ENCODE data around the gene MID1. TPM values are rescaled to one million over a fixed set of nuclear protein-coding genes. Genes with fewer than 3 reads are reported as not detected.

MID1 gene
- total and polyA plus RNA-seq, 9 of the 15 experiments (the other 6 are each of a cell fraction or from before 2014, with no cell fraction given) = 0.07 to 0.54 (median 0.33) TPM

DNA sequence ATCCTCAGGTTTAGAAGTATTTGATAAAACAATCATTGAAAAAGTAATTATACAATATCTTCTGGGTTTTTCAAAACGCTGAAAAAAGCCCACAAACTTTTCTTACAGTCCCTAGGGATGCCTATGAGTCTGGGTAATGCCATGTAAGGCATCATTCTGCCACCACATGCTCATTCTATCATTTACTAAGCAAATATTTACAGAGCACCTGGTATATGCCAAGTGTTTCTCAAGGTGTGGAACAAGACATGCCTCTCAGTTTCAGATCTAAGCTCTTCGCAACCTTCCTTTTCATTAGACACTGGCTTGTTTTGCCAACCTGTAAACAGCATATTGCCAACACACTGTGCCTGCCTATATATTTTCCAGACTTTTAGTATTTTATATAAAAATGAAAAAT is 17.7 kb downstream of the MID1 start:
- in situ Hi-C loops (cut with MboI) = no loop called here
- FAIRE-seq = no peak
- Histone ChIP-seq H3K36me3 (ENCODE audit: control insufficient read depth, insufficient read depth, low read length) (no peaks in the 10 kb centered on the region), H2AFZ (ENCODE audit: low read depth, low read length) (no peak overlapping the region), H3K9ac (ENCODE audit: insufficient read depth in 1 of 2, low read depth in 2 of 2, low read length in 2 of 2) (no peak overlapping the region), H3K4me2 (ENCODE audit: insufficient read depth, low read length) (no peak overlapping the region), H3K9me3 (replicated peaks; ENCODE audit: control insufficient read depth, insufficient read depth, low read depth, low read length) (no peaks in the 10 kb centered on the region), H3K79me2 (ENCODE audit: control insufficient read depth, insufficient read depth, low read length) (no peaks in the 10 kb centered on the region), H3K9me1 (ENCODE audit: control insufficient read depth, insufficient read depth, low read length) (no peaks in the 10 kb centered on the region), H3K4me1 (replicated peaks in 1 of 2; ENCODE audit: control insufficient read depth in 2 of 2, insufficient read depth in 2 of 2, low read length in 2 of 2) (no peaks in the 10 kb centered on the region), H3K4me3 (no peak overlapping the region), H3K27me3 (ENCODE audit: control insufficient read depth in 2 of 2, insufficient read depth in 2 of 2, low read length in 2 of 2) (0 out of 5 replicates have a peak, but pooled peaks cover 0 to 3% of the 10 kb centered on the region in 2 experiments), H4K20me1 (replicated peaks; ENCODE audit: control insufficient read depth, insufficient read depth, low read length) (no peaks in the 10 kb centered on the region), H3K27ac (ENCODE audit: extremely low read depth, low read depth, low read length) (no peak overlapping the region)
- intact Hi-C loops (cut with micrococcal nuclease) = no loop called here
- ChIA-PET POLR2A (interaction anchor here (1.0 kb wide), 1 partner anchor 12 kb away, joined by 3 read pairs; no protein-coding TSS in a partner anchor), CTCF (ENCODE audit: low intra/inter-chr PET ratio) (no interaction called here)
- no peak for ATAC-seq
- no peak for DNase-seq (ENCODE audit: extremely low read depth in 1 of 4, low spot score in 3 of 4)
- TF ChIP-seq THRA (IDR thresholded peaks at IDR 0.05) = no peak
- no peak for TF ChIP-seq GATA2 (CRISPR knock-in tag; IDR thresholded peaks at IDR 0.05)
- TF ChIP-seq ZNF75A (CRISPR knock-in tag; IDR thresholded peaks at IDR 0.05) = no peak
- no peak for TF ChIP-seq HNRNPLL (IDR thresholded peaks at IDR 0.05; ENCODE audit: low read depth, low read length, poor library complexity, severe bottlenecking)
- TF ChIP-seq ETV6 (IDR thresholded peaks at IDR 0.05; ENCODE audit: borderline replicate concordance in 1 of 2, low read depth in 2 of 2, low read length in 1 of 2) = no peak
- no peak for TF ChIP-seq ETV6 (CRISPR knock-in tag; IDR thresholded peaks at IDR 0.05; ENCODE audit: borderline replicate concordance)
- no TSS peak for BruUV-seq (replicated peaks)
- WGBS (ENCODE audit: insufficient coverage, low coverage, missing lambda C conversion rate) = 4% methylated on average over 2 of the region's 2 CpGs
